Endothelial cell of umbilical vein (primary cell): Measurements from ENCODE around the gene NFKB2. TPM values are rescaled to one million over a fixed set of nuclear protein-coding genes. Genes with fewer than 3 reads are reported as not detected.

Experiments
- BruUV-seq: library from RNA; stranded (reverse); fragments of 400-500 nt; replicated peaks from 2 replicates; lab custom pipeline; 2021; lab: Mats Ljungman, UMichigan
- CTCF ChIA-PET: fragments of 300-600, 350-600 bp; sonication (Branson Sonifier 250); formaldehyde crosslinking; loops from one replicate; lab custom pipeline; 2021; ENCODE audit warnings: antibody characterized with exemption, inconsistent platforms; lab: Charles Lee
- POLR2A ChIA-PET: fragments of 300-600, 350-600 bp; sonication (Branson Sonifier 250); formaldehyde crosslinking; loops from one replicate; lab custom pipeline; 2021; ENCODE audit warnings: antibody characterized with exemption, inconsistent platforms; lab: Charles Lee
- DNase-seq: peaks from one replicate; pipeline ENCODE4 v3.0.0-alpha.2; 2011; ENCODE audit warnings: low read depth, low spot score
- FAIRE-seq: peaks from 2 replicates; lab custom pipeline; 2011; peaks lifted over from hg19 to GRCh38; lab: Jason Lieb, UNC
- H2AFZ ChIP-seq: 2 replicates; pipeline ENCODE4 v1.6.0; 2012; ENCODE audit warnings: low read depth, low read length, control low read depth, inconsistent platforms
- H3K27ac ChIP-seq: 2 replicates; pipeline ENCODE4 v1.5.1; 2011; ENCODE audit warnings: low read depth, mild to moderate bottlenecking, control low read depth, low read length, moderate library complexity; ENCODE audit not compliant: insufficient read depth
- H3K27me3 ChIP-seq, 2 experiments: 2 replicates each; pipeline versions ENCODE4 v1.6.0 to v1.6.1; 2011; ENCODE audit warnings: low read length in 2 of 2, mixed read lengths in 1 of 2; ENCODE audit not compliant: control insufficient read depth in 2 of 2, insufficient read depth in 2 of 2
- H3K36me3 ChIP-seq, 2 experiments: 2 replicates in 1 of 2; 3 replicates in 1 of 2; pipeline ENCODE4 v1.5.1; 2011; ENCODE audit warnings: low read length in 2 of 2, mild to moderate bottlenecking in 1 of 2, moderate library complexity in 1 of 2; ENCODE audit not compliant: control insufficient read depth in 2 of 2, insufficient read depth in 2 of 2; ENCODE audit errors: extremely low read depth in 1 of 2
- H3K4me1 ChIP-seq: 3 replicates; pipeline ENCODE4 v1.5.1; 2011; ENCODE audit warnings: mild to moderate bottlenecking, low read length; ENCODE audit not compliant: control insufficient read depth, insufficient read depth; ENCODE audit errors: extremely low read depth
- H3K4me2 ChIP-seq: 2 replicates; pipeline ENCODE4 v1.6.1; 2011; ENCODE audit warnings: low read length, control low read depth, mixed read lengths; ENCODE audit not compliant: insufficient read depth
- H3K4me3 ChIP-seq, 3 experiments: fragments of 200-600 bp in 1 of 3; sonication (generic), shearing (Covaris generic) in 1 of 3; replicated peaks in 1 of 3; 2 replicates each; pipeline ENCODE4 v1.5.1; 2011 to 2016; ENCODE audit warnings: control low read depth in 3 of 3, low read length in 3 of 3, mild to moderate bottlenecking in 2 of 3, inconsistent platforms in 1 of 3, low read depth in 1 of 3, moderate library complexity in 1 of 3; ENCODE audit not compliant: insufficient read depth in 1 of 3
- H3K79me2 ChIP-seq: 2 replicates; pipeline ENCODE4 v1.6.0; 2012; ENCODE audit warnings: low read length, inconsistent platforms; ENCODE audit not compliant: control insufficient read depth, insufficient read depth
- H3K9ac ChIP-seq: replicated peaks from 2 replicates; pipeline ENCODE3; 2011; ENCODE audit warnings: low read length, control low read depth; ENCODE audit not compliant: insufficient read depth; ENCODE audit errors: extremely low read depth
- H3K9me1 ChIP-seq: replicated peaks from 3 replicates; pipeline ENCODE4 v1.6.0; 2011; ENCODE audit warnings: mild to moderate bottlenecking, low read length; ENCODE audit not compliant: control insufficient read depth, insufficient read depth; ENCODE audit errors: extremely low read depth
- H3K9me3 ChIP-seq: replicated peaks from 2 replicates; pipeline ENCODE4 v1.5.1; 2012; ENCODE audit warnings: low read length, inconsistent platforms; ENCODE audit not compliant: control insufficient read depth, insufficient read depth
- H4K20me1 ChIP-seq: replicated peaks from 2 replicates; pipeline ENCODE3; 2011; ENCODE audit warnings: mild to moderate bottlenecking, low read length; ENCODE audit not compliant: control insufficient read depth, insufficient read depth; ENCODE audit errors: extremely low read depth
- EZH2 ChIP-seq: IDR thresholded peaks from 2 replicates; pipeline ENCODE4 v1.6.1; 2012; ENCODE audit warnings: borderline replicate concordance, low read depth, mild to moderate bottlenecking, moderate library complexity, low read length, inconsistent platforms; ENCODE audit not compliant: severe bottlenecking
- FOS ChIP-seq: IDR thresholded peaks from 2 replicates; pipeline ENCODE4 v1.6.1; 2011; ENCODE audit warnings: mild to moderate bottlenecking, low read length, moderate library complexity, borderline replicate concordance; ENCODE audit not compliant: insufficient read depth
- GATA2 ChIP-seq: IDR thresholded peaks from 2 replicates; pipeline ENCODE4 v1.7.0; 2011; ENCODE audit warnings: low read depth, mild to moderate bottlenecking, moderate library complexity, mixed read lengths, low read length; ENCODE audit not compliant: insufficient read length, insufficient read depth
- JUN ChIP-seq: IDR thresholded peaks from 2 replicates; pipeline ENCODE4 v1.6.1; 2011; ENCODE audit warnings: borderline replicate concordance, low read depth; ENCODE audit not compliant: insufficient read length, insufficient read depth
- MYC ChIP-seq: IDR thresholded peaks from one replicate; pipeline ENCODE4 v1.6.1; 2011; ENCODE audit warnings: mild to moderate bottlenecking, low read depth, low read length
- POLR2A ChIP-seq: IDR thresholded peaks from 2 replicates; pipeline ENCODE4 v1.6.1; 2012; ENCODE audit warnings: low read depth, mild to moderate bottlenecking, control low read depth, low read length
- POLR2AphosphoS5 ChIP-seq: IDR thresholded peaks from 2 replicates; pipeline ENCODE4 v1.6.1; 2012; ENCODE audit warnings: low read depth, mild to moderate bottlenecking, control low read depth, low read length, moderate library complexity; ENCODE audit not compliant: insufficient read depth
- dilution Hi-C: fragments of 300-500 bp; cut with MboI; formaldehyde crosslinking; loops from one replicate; pipeline ENCODE4 v1.15.0; 2019; ENCODE audit warnings: low sequenced_read_pairs; ENCODE audit not compliant: extremely low pct_ligation_motif_present
- intact Hi-C: fragments of 100-400 bp; cut with micrococcal nuclease; formaldehyde crosslinking; loops from one replicate; pipeline ENCODE4 v1.10.0; 2022
- polyA plus RNA-seq, 4 experiments: library from polyadenylated mRNA; depleted of rRNA in 3 of 4; stranded (reverse) in 3 of 4; unstranded in 1 of 4; fragments of >200 nt; gene quantifications; 2 replicates each; pipeline versions ENCODE4 v1.2.1 to v1.2.3, GENCODE V29; 2011 to 2012; ENCODE audit warnings: missing spikeins in 1 of 4
- total RNA-seq: library from RNA; stranded (reverse); gene quantifications from 2 replicates; pipeline ENCODE4 v1.2.3, GENCODE V29; 2021
- TF ChIP-seq, protein P1 (sequence below): IDR thresholded peaks from 2 replicates; pipeline ENCODE4 v1.6.1; 2011; ENCODE audit not compliant: insufficient read depth, insufficient read length
- TF ChIP-seq, protein P2 (sequence below), 2 donors: IDR thresholded peaks; 1 replicate in 1 of 2; 2 replicates in 1 of 2; pipeline ENCODE4 v1.5.1; 2011; ENCODE audit warnings: low read length in 2 of 2, mild to moderate bottlenecking in 2 of 2, moderate library complexity in 2 of 2, control low read depth in 1 of 2, inconsistent platforms in 1 of 2, low read depth in 1 of 2; ENCODE audit not compliant: insufficient read depth in 1 of 2; ENCODE audit errors: extremely low read depth in 1 of 2

The NFKB2 gene
- total and polyA plus RNA-seq, 2 donors (not counting 3 experiments of a cell fraction or from before 2014, with no cell fraction given) = 21.0 to 25.6 TPM

DNA sequence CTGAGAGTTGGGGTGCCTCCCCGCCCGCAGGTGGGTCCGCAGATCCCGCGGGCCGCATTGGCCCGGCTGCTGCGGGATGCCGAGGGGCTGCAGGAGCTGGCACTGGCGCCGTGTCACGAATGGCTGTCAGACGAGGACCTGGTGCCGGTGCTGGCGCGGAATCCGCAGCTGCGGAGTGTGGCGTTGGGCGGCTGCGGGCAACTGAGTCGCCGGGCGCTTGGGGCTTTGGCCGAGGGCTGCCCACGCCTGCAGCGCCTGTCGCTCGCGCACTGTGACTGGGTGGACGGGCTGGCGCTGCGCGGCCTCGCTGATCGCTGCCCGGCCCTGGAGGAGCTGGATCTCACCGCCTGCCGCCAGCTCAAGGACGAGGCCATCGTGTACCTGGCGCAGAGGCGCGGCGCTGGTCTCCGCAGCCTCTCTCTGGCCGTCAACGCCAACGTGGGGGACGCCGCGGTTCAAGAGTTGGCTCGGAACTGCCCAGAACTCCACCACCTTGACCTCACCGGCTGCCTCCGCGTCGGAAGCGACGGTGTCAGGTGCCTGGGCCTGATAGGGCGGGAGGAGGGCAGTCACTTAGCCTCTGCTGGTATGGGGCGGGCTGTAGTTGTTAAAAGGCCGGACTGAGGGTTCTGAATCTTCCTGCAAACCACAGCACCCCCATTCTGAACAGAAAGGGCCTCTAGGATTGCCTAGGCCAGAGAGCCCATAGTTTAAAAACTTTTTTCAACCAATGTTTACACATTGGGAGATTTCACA, 26.4 kb downstream of the NFKB2 start:
- peak overlapping the region; percentile 67 for H3K4me2 ChIP-seq
- no TSS peak for BruUV-seq
- no peaks in the 10 kb centered on the region for H4K20me1 ChIP-seq
- H3K9me3 ChIP-seq = no peaks in the 10 kb centered on the region
- FAIRE-seq (no peak), DNase-seq (peak; percentile 21)
- peak overlapping the region; percentile 19 for H3K9ac ChIP-seq
- peak overlapping the region; percentile 60 for H2AFZ ChIP-seq
- H3K9me1 ChIP-seq = no peaks in the 10 kb centered on the region
- H3K4me3 ChIP-seq = peak overlapping the region; percentile 64 to 73 (median 70)
- H3K27me3 ChIP-seq = peaks cover 3 to 7% of the 10 kb centered on the region in 2 experiments
- CTCF ChIA-PET = interaction anchor here (0.7 to 6.5 kb wide), 22 partner anchors 8 to 252 kb away, joined by 3 to 74 read pairs (median 6); partner anchors contain the start of genes C10orf95, CUEDC2, ELOVL3 and NFKB2
- POLR2A ChIA-PET = interaction anchor here (0.6 to 0.7 kb wide), 2 partner anchors 251 to 252 kb away, joined by 3 to 4 read pairs; no protein-coding TSS in a partner anchor
- H3K36me3 ChIP-seq = peaks cover 0 to 9% of the 10 kb centered on the region in 2 experiments
- intact Hi-C loops = loop anchor here (1.0 to 5.0 kb wide), 9 partner anchors 10 to 253 kb away; partner anchors contain the start of genes ACTR1A, CUEDC2 and SUFU
- dilution Hi-C loops = no loop called here
- H3K79me2 ChIP-seq = no peaks in the 10 kb centered on the region
- no peak for TF ChIP-seq MYC
- no peak for TF ChIP-seq POLR2AphosphoS5
- no peak for TF ChIP-seq EZH2
- no peak for TF ChIP-seq FOS
- TF ChIP-seq, protein P1, sequence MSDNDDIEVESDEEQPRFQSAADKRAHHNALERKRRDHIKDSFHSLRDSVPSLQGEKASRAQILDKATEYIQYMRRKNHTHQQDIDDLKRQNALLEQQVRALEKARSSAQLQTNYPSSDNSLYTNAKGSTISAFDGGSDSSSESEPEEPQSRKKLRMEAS = no peak
- no peak for TF ChIP-seq POLR2A
- TF ChIP-seq, protein P2, sequence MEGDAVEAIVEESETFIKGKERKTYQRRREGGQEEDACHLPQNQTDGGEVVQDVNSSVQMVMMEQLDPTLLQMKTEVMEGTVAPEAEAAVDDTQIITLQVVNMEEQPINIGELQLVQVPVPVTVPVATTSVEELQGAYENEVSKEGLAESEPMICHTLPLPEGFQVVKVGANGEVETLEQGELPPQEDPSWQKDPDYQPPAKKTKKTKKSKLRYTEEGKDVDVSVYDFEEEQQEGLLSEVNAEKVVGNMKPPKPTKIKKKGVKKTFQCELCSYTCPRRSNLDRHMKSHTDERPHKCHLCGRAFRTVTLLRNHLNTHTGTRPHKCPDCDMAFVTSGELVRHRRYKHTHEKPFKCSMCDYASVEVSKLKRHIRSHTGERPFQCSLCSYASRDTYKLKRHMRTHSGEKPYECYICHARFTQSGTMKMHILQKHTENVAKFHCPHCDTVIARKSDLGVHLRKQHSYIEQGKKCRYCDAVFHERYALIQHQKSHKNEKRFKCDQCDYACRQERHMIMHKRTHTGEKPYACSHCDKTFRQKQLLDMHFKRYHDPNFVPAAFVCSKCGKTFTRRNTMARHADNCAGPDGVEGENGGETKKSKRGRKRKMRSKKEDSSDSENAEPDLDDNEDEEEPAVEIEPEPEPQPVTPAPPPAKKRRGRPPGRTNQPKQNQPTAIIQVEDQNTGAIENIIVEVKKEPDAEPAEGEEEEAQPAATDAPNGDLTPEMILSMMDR (IDR thresholded peaks at IDR 0.05; ENCODE audit: extremely low read depth in 1 of 2, insufficient read depth in 1 of 2, low read depth in 1 of 2, low read length in 2 of 2) = no peak
- TF ChIP-seq GATA2 = no peak
- no peak for TF ChIP-seq JUN
- H3K4me1 ChIP-seq = peaks cover 20% of the 10 kb centered on the region
- no peak overlapping the region for H3K27ac ChIP-seq
